ENCODE data around the gene PSME2.

DNA sequence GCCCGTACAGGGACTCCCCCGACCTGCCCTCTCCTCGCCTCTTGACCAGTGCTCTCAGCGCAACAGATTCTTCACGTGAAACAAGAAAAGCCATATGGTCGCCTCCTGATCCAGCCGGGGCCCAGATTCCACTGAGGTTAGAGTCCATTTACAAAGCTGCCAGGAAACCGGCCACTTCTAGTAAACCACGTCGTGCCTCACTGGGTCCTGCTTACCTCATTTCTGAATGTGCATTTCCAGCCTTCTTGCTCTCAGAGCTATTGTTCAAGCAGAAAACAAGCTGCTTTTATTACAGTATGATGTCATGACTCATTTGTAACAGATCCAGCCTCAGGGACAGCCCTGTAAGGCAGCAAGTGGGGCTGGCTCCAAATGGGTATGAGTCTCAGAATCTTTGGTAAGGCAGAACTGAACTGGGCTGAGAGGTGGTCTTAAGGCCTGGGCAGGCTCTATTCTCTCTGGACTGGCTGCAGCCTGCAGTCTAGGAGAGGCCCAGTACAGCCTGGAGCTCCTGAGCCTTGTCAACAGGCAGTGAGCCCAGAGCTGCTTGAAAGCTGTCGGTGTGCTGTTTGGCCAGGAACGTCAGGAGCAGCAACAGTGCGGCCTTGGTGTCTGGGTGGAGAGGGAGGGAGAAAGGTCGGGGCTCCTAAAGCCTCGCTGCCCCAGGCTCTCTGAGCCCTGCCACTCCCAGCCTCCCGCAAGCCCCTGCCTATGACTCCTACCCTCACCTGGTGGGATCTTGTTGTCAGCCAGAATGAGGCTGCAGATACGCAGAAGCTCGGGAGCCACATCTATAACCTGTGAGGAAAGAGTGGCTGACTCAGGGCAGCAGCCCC is 33.8 kb upstream of the PSME2 start:
- no peak for TF ChIP-seq ZFX (IDR thresholded peaks at IDR 0.05; ENCODE audit: borderline replicate concordance)
- TF ChIP-seq, protein P1, sequence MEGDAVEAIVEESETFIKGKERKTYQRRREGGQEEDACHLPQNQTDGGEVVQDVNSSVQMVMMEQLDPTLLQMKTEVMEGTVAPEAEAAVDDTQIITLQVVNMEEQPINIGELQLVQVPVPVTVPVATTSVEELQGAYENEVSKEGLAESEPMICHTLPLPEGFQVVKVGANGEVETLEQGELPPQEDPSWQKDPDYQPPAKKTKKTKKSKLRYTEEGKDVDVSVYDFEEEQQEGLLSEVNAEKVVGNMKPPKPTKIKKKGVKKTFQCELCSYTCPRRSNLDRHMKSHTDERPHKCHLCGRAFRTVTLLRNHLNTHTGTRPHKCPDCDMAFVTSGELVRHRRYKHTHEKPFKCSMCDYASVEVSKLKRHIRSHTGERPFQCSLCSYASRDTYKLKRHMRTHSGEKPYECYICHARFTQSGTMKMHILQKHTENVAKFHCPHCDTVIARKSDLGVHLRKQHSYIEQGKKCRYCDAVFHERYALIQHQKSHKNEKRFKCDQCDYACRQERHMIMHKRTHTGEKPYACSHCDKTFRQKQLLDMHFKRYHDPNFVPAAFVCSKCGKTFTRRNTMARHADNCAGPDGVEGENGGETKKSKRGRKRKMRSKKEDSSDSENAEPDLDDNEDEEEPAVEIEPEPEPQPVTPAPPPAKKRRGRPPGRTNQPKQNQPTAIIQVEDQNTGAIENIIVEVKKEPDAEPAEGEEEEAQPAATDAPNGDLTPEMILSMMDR (IDR thresholded peaks at IDR 0.05), result no peak

Data from 22Rv1 (cell line).